Testis (tissue), 2 donors: ENCODE data around the gene BAZ1A.

Experiments used
- CTCF ChIP-seq, 3 experiments: fragments of 450-650 bp in 2 of 3; fragments of 200-600 bp in 1 of 3; sonication (generic) in 1 of 3; IDR thresholded peaks; one replicate each; pipeline ENCODE4 v1.5.1; 2016 to 2019; ENCODE audit warnings: antibody characterized with exemption in 3 of 3, mild to moderate bottlenecking in 2 of 3, moderate library complexity in 1 of 3
- POLR2A ChIP-seq: fragments of 450-650 bp; IDR thresholded peaks from one replicate; pipeline ENCODE4 v1.6.1; 2017; ENCODE audit warnings: antibody characterized with exemption, mild to moderate bottlenecking, moderate library complexity

GRCh38 chr14:34806257-34806656 lies 68.9 kb downstream of the BAZ1A start:
- no peak for TF ChIP-seq POLR2A
- TF ChIP-seq CTCF (IDR thresholded peaks at IDR 0.05): no peak
